ENCODE measurements around the gene RETREG3. TPM values are rescaled to one million over a fixed set of nuclear protein-coding genes. Genes with fewer than 3 reads are reported as not detected.

The RETREG3 gene
- total and polyA plus RNA-seq, 2 of the 13 experiments (the other 11 are each of a cell fraction or from before 2014, with no cell fraction given) = 47.0 to 55.8 TPM

DNA sequence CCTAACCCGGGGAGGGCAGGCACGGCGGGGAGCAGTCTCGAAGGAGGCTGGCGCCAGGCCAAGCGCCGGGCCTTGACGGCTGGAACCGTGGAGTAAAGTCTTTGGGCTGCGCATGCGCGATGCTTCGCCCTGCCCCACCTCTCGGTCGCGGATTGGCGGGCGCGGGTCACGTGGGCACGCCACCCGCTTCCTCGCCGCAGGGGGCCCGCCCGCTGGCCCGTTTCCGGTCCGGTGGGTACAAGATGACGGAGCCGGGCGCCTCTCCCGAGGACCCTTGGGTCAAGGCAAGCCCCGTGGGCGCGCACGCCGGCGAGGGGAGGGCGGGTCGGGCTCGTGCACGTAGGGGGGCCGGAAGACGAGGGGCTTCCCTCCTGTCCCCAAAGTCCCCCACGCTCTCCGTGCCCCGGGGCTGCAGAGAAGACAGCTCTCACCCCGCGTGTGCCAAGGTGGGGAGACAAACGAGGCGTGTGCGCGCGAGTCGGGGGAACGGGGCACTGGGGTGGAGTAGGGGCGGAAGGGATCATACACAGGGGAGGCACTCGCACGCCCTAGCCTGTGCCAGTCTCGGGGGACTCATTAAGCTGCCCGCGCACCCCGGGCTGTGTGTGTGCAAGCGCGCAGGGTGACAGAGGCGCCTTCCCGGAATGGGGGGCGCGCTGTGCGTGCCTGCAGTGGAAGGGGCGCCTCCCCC is 42.1 kb downstream of the RETREG3 start, which contains the start of gene MLX (continued):
- TF ChIP-seq, protein P1, sequence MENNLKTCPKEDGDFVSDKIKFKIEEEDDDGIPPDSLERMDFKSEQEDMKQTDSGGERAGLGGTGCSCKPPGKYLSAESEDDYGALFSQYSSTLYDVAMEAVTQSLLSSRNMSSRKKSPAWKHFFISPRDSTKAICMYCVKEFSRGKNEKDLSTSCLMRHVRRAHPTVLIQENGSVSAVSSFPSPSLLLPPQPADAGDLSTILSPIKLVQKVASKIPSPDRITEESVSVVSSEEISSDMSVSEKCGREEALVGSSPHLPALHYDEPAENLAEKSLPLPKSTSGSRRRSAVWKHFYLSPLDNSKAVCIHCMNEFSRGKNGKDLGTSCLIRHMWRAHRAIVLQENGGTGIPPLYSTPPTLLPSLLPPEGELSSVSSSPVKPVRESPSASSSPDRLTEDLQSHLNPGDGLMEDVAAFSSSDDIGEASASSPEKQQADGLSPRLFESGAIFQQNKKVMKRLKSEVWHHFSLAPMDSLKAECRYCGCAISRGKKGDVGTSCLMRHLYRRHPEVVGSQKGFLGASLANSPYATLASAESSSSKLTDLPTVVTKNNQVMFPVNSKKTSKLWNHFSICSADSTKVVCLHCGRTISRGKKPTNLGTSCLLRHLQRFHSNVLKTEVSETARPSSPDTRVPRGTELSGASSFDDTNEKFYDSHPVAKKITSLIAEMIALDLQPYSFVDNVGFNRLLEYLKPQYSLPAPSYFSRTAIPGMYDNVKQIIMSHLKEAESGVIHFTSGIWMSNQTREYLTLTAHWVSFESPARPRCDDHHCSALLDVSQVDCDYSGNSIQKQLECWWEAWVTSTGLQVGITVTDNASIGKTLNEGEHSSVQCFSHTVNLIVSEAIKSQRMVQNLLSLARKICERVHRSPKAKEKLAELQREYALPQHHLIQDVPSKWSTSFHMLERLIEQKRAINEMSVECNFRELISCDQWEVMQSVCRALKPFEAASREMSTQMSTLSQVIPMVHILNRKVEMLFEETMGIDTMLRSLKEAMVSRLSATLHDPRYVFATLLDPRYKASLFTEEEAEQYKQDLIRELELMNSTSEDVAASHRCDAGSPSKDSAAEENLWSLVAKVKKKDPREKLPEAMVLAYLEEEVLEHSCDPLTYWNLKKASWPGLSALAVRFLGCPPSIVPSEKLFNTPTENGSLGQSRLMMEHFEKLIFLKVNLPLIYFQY (CRISPR knock-in tag; IDR thresholded peaks at IDR 0.05; ENCODE audit: borderline replicate concordance) = peak; percentile 100
- TF ChIP-seq SP4 (CRISPR knock-in tag; IDR thresholded peaks at IDR 0.05) (0 out of 2 replicates have a peak, but pooled peaks have one; percentile 66), ZNF781 (CRISPR knock-in tag; IDR thresholded peaks at IDR 0.05; ENCODE audit: borderline replicate concordance, not compliant biosample characterization) (peak; percentile 30), MEIS1 (CRISPR knock-in tag; IDR thresholded peaks at IDR 0.05; ENCODE audit: borderline replicate concordance) (peak; percentile 94), MTF1 (CRISPR knock-in tag; IDR thresholded peaks at IDR 0.05) (no peak), ELF4 (CRISPR knock-in tag; IDR thresholded peaks at IDR 0.05; ENCODE audit: borderline replicate concordance) (no peak), THAP11 (CRISPR knock-in tag; IDR thresholded peaks at IDR 0.05) (peak; percentile 86), FOXA1 (IDR thresholded peaks at IDR 0.05) (no peak), FOXA1 (CRISPR knock-in tag; IDR thresholded peaks at IDR 0.05) (peak; percentile 29; the same call in 1 of the 2 replicates), HDAC6 (IDR thresholded peaks at IDR 0.05; ENCODE audit: low read depth, low read length) (no peak), ATF7 (IDR thresholded peaks at IDR 0.05) (no peak), ATF7 (CRISPR knock-in tag; IDR thresholded peaks at IDR 0.05) (peak; percentile 75), ZNF772 (CRISPR knock-in tag; IDR thresholded peaks at IDR 0.05) (no peak), PTBP1 (IDR thresholded peaks at IDR 0.05; ENCODE audit: low read depth, low read length, poor library complexity, severe bottlenecking) (no peak), ZNF572 (CRISPR knock-in tag; IDR thresholded peaks at IDR 0.05) (no peak), NBN (conservative IDR thresholded peaks at IDR 0.05) (no peak), ZNF883 (CRISPR knock-in tag; IDR thresholded peaks at IDR 0.05; ENCODE audit: not compliant biosample characterization) (peak; percentile 88)
- TF ChIP-seq, protein P2, sequence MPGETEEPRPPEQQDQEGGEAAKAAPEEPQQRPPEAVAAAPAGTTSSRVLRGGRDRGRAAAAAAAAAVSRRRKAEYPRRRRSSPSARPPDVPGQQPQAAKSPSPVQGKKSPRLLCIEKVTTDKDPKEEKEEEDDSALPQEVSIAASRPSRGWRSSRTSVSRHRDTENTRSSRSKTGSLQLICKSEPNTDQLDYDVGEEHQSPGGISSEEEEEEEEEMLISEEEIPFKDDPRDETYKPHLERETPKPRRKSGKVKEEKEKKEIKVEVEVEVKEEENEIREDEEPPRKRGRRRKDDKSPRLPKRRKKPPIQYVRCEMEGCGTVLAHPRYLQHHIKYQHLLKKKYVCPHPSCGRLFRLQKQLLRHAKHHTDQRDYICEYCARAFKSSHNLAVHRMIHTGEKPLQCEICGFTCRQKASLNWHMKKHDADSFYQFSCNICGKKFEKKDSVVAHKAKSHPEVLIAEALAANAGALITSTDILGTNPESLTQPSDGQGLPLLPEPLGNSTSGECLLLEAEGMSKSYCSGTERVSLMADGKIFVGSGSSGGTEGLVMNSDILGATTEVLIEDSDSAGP (CRISPR knock-in tag; IDR thresholded peaks at IDR 0.05; ENCODE audit: borderline replicate concordance) = peak; percentile 92
- TF ChIP-seq, protein P3, sequence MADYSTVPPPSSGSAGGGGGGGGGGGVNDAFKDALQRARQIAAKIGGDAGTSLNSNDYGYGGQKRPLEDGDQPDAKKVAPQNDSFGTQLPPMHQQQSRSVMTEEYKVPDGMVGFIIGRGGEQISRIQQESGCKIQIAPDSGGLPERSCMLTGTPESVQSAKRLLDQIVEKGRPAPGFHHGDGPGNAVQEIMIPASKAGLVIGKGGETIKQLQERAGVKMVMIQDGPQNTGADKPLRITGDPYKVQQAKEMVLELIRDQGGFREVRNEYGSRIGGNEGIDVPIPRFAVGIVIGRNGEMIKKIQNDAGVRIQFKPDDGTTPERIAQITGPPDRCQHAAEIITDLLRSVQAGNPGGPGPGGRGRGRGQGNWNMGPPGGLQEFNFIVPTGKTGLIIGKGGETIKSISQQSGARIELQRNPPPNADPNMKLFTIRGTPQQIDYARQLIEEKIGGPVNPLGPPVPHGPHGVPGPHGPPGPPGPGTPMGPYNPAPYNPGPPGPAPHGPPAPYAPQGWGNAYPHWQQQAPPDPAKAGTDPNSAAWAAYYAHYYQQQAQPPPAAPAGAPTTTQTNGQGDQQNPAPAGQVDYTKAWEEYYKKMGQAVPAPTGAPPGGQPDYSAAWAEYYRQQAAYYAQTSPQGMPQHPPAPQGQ (CRISPR knock-in tag; IDR thresholded peaks at IDR 0.05; ENCODE audit: borderline replicate concordance) = no peak
- TF ChIP-seq, protein P4, sequence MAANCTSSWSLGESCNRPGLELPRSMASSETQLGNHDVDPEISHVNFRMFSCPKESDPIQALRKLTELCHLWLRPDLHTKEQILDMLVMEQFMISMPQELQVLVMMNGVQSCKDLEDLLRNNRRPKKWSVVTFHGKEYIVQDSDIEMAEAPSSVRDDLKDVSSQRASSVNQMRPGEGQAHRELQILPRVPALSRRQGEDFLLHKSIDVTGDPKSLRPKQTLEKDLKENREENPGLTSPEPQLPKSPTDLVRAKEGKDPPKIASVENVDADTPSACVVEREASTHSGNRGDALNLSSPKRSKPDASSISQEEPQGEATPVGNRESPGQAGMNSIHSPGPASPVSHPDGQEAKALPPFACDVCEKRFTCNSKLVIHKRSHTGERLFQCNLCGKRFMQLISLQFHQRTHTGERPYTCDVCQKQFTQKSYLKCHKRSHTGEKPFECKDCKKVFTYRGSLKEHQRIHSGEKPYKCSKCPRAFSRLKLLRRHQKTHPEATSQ (CRISPR knock-in tag; IDR thresholded peaks at IDR 0.05; ENCODE audit: borderline replicate concordance) = peak; percentile 97; the same call in 1 of the 2 replicates

All from HepG2 (cell line).